GM19351 (cell line): Measurements from ENCODE around the gene PDGFRB.

Source experiments
- ATAC-seq: cut with Tn5 transposase; IDR thresholded peaks from one replicate; pipeline ENCODE4 v1.9.1; 2021; ENCODE audit warnings: mild to moderate bottlenecking, moderate library complexity; ENCODE audit not compliant: unreplicated experiment

The PDGFRB gene

DNA sequence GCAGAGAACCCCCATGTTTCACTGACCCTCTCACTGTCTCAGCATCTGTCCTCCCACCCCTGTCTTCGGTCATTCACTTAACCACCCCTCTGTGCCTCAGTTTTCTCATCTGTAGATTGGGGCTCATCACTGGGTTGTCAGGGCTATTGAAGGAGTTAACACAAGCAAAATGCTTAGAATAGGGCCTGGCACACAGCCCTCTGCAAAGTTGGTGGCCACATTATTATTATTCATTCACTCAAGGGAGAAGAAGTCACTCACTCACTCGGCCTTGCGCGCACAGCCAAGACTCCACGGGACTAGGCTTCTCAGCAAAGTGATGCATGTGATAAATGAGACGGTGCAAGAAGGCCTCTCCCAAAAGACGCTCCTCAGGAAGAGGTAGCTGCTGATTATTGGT is 8.0 kb downstream of the PDGFRB start:
- ATAC-seq, result no peak

DNA sequence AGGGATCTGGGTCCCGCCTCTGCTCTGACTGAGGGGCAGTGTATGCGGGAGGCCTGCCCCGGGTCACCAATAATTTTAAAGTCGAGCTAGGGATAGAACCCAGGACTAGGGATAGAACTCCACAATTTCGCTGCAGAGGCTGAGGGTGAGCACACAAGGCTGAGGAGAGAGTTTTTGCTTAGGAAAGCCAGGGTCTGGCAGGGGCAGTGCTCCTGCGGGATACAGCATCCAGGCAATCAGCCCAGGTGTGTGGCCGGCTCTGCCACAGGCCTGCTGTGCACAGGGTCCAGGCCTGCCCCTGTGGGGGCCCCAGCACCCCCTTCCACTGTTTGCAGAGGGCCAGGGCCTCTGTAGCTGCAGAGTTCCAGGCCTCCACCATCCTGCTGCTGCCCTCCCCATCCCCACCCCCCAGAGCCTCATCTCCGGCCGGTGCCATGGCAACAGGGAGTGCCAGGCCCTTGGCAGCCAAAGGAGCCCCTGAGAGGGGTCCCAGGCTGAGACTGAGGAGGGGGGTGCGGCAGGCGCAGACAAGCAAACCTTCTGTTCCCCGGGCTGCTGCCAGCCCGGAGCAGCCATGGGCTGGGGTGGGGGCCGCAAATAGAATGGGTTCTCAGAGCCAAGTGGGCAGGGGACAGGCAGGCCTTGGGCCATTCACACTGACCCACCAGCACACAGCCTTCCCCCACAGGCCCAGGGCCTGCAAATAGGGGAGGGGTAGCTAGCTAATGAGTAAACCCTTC is 8.6 kb downstream of the PDGFRB start:
- no peak for ATAC-seq

GRCh38 chr5:150146235-150146634 is 9.4 kb downstream of the PDGFRB start:
- no peak for ATAC-seq

- no peak for ATAC-seq
Observed at GRCh38 chr5:150144879-150145278, 10.8 kb downstream of the PDGFRB start.

GRCh38 chr5:150144246-150144801 is 11.3 kb downstream of the PDGFRB start:
- no peak for ATAC-seq

GRCh38 chr5:150143350-150144245 is 12.0 kb downstream of the PDGFRB start:
- no peak for ATAC-seq

- ATAC-seq, result no peak
Observed at GRCh38 chr5:150142959-150143349, 12.7 kb downstream of the PDGFRB start.

DNA sequence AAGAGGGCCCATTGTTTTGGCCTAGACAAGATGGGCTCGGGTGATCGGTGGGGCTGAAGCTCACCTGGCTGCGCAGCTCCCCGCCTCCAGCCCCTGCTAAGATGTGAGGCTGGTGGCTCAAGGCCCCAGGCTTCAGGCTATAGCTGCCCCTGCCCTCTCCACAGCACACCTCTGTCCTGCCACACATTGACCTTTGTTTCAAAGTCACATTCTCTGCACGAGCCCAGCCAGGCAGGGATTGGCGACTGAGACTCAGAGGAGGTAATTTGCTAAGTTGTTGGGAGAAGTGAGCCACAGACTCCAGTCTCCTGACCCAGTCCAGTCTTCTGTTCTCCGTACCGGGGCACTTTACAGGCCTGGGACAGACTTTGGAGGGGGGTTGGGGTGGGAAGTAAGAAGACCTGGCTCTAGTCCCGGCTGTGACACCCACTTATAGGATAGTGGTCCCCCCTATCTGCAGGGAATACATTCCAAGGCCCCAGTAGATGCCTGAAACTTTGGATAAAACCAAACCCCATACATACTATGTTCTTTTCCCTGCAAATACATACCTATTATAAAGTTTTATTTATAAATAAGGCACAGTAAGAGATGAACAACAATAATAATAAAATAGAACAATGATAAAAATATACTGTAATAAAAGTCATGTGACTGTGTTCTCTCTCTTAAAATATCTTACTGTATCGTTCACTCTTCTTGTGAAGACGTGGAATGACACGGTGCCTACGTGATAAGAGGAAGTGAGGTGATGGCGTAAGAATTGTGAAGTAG is 13.3 kb downstream of the PDGFRB start:
- no peak for ATAC-seq

DNA sequence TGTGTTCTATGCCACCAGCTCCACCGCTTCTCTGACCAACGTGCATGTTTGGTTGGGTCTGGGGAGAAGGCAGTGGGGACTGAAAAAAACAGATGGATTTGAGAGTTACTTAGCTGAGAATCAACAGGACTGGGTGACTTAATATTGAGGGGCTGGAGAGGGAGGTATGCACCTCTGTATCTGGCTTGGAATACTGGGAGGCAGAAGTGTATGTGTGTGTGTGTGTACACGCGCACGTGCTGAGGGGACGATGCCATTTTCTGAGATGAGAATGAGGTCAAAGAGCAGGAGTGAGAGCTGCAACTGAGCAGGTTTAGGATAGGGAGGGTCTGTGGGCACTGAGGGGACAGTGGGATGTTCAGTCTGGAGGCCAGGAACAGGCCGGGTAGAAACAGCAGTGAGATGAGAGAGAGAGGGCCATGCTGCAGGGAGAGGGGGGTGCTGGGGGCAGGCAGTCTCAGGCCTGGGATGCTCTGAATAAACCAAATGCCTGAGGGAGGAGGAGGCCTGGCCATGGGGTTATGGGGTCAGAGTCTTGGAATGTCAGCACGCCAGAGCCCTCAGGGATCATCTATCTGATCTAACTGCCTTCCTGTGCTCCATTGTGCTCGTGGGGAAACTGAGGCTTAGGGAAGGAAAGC is 14.0 kb downstream of the PDGFRB start:
- ATAC-seq, result no peak

- no peak for ATAC-seq
Observed at GRCh38 chr5:150140830-150141229, 14.8 kb downstream of the PDGFRB start.

GRCh38 chr5:150139334-150139733 is 16.3 kb downstream of the PDGFRB start:
- ATAC-seq, result no peak

- ATAC-seq, result no peak
Observed at GRCh38 chr5:150138551-150139265, 16.9 kb downstream of the PDGFRB start.

- ATAC-seq, result no peak
Observed at GRCh38 chr5:150137997-150138396, 17.6 kb downstream of the PDGFRB start.

- no peak for ATAC-seq
Observed at GRCh38 chr5:150137168-150137957, 18.3 kb downstream of the PDGFRB start.

GRCh38 chr5:150136305-150137167 is 19.1 kb downstream of the PDGFRB start:
- ATAC-seq, result no peak

GRCh38 chr5:150135557-150136304 is 19.9 kb downstream of the PDGFRB start:
- no peak for ATAC-seq

DNA sequence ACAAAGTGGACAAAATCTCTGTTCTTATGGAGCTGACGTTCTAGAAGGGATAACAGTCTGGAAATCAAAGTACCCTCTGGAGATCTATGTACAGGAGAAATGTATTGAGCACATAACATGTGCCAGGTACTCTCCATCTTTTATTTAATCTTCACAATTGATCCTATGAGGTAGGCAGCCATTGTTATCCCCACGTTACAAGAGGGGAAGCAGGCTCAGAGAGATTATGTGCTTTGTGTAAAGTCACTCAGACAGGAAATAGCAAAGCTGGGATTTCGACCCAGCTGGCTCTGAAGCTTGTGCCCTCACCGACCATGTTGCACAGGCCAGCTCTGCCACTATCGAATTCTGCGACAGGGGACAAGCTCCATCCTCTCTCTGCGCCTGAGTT is 21.5 kb downstream of the PDGFRB start:
- no peak for ATAC-seq
